GM23338 (cell line): ENCODE measurements around the gene C2orf78. TPM values are rescaled to one million over a fixed set of nuclear protein-coding genes. Genes with fewer than 3 reads are reported as not detected.

Source experiments
- ATAC-seq: fragments of 200-7000 bp; cut with Tn5 transposase; 3 replicates; pipeline ENCODE4 v1.9.1; 2020
- DNase-seq: peaks from one replicate; pipeline ENCODE4 v3.0.0-alpha.2; 2015; ENCODE audit warnings: low spot score
- H2AFZ ChIP-seq: fragments of 200-600 bp; sonication (generic); 2 replicates; pipeline ENCODE4 v1.8.0; 2016; ENCODE audit warnings: antibody characterized with exemption, mild to moderate bottlenecking, moderate library complexity
- H3F3A ChIP-seq: fragments of 200-600 bp; sonication (generic); replicated peaks from 2 replicates; pipeline ENCODE4 v1.8.0; 2017; ENCODE audit warnings: antibody characterized with exemption, mixed run types, low read depth
- H3K27ac ChIP-seq: fragments of 200-600 bp; sonication (generic); 2 replicates; pipeline ENCODE4 v1.6.1; 2016; ENCODE audit warnings: low read depth
- H3K27me3 ChIP-seq: fragments of 200-600 bp; sonication (generic); 2 replicates; pipeline ENCODE4 v1.8.0; 2016; ENCODE audit warnings: mild to moderate bottlenecking, mixed run types, moderate library complexity; ENCODE audit not compliant: insufficient read depth
- H3K36me3 ChIP-seq: fragments of 200-600 bp; sonication (generic); 2 replicates; pipeline ENCODE4 v1.8.0; 2016; ENCODE audit warnings: mild to moderate bottlenecking; ENCODE audit not compliant: insufficient read depth
- H3K4me1 ChIP-seq: fragments of 200-600 bp; sonication (generic); 2 replicates; pipeline ENCODE4 v1.8.0; 2016; ENCODE audit warnings: mild to moderate bottlenecking, moderate library complexity; ENCODE audit not compliant: insufficient read depth
- H3K4me2 ChIP-seq: fragments of 200-600 bp; sonication (generic); 2 replicates; pipeline ENCODE4 v1.7.1; 2017; ENCODE audit warnings: mixed run types
- H3K4me3 ChIP-seq: fragments of 200-600 bp; sonication (generic); 2 replicates; pipeline ENCODE4 v1.6.1; 2016; ENCODE audit warnings: mixed run types
- H3K79me2 ChIP-seq: fragments of 200-600 bp; sonication (generic); replicated peaks from 2 replicates; pipeline ENCODE4 v1.8.0; 2017; ENCODE audit warnings: mild to moderate bottlenecking; ENCODE audit not compliant: insufficient read depth
- H3K9me2 ChIP-seq: fragments of 200-600 bp; sonication (generic); 2 replicates; pipeline ENCODE4 v1.8.0; 2017; ENCODE audit not compliant: insufficient read depth
- H4K20me1 ChIP-seq: fragments of 200-600 bp; sonication (generic); replicated peaks from 2 replicates; pipeline ENCODE4 v1.8.0; 2017; ENCODE audit warnings: mild to moderate bottlenecking; ENCODE audit not compliant: insufficient read depth
- H3K27ac Mint-ChIP-seq: 2 replicates; pipeline ENCODE4 v1.8.0; 2020; ENCODE audit warnings: inconsistent platforms, mild to moderate bottlenecking, moderate library complexity, mixed read lengths
- H3K27me3 Mint-ChIP-seq: 3 replicates; pipeline ENCODE4 v1.8.0; 2022; ENCODE audit warnings: low read depth, mild to moderate bottlenecking, moderate library complexity, mixed read lengths, inconsistent platforms; ENCODE audit not compliant: insufficient read depth, poor library complexity
- H3K36me3 Mint-ChIP-seq: 3 replicates; pipeline ENCODE4 v1.8.0; 2021; ENCODE audit warnings: low read depth, mild to moderate bottlenecking, inconsistent platforms, moderate library complexity, mixed read lengths
- H3K4me1 Mint-ChIP-seq: 3 replicates; pipeline ENCODE4 v1.8.0; 2020; ENCODE audit warnings: mild to moderate bottlenecking, inconsistent platforms, mixed read lengths
- H3K4me3 Mint-ChIP-seq: 3 replicates; pipeline ENCODE4 v1.8.0; 2021; ENCODE audit warnings: moderate library complexity, mild to moderate bottlenecking, inconsistent platforms, mixed read lengths
- H3K9me3 Mint-ChIP-seq: 3 replicates; pipeline ENCODE4 v1.8.0; 2020; ENCODE audit warnings: moderate library complexity, mild to moderate bottlenecking, inconsistent platforms, mixed read lengths
- CREB1 ChIP-seq: fragments of 250-450 bp; sonication (Bioruptor Pico); IDR thresholded peaks from 2 replicates; pipeline ENCODE4 v1.5.0; 2020; ENCODE audit warnings: low read depth, mild to moderate bottlenecking, moderate library complexity
- CTCF ChIP-seq, 2 experiments: fragments of 200-600 bp in 1 of 2; sonication (generic) in 1 of 2; conservative IDR thresholded peaks; 2 replicates each; pipeline versions ENCODE4 v1.5.1 to v1.6.1; 2016 to 2017; ENCODE audit warnings: antibody characterized with exemption in 2 of 2, low read depth in 2 of 2, mild to moderate bottlenecking in 2 of 2, moderate library complexity in 1 of 2
- EZH2 ChIP-seq: fragments of 200-600 bp; sonication (generic); IDR thresholded peaks from one replicate; pipeline ENCODE4 v1.8.0; 2017; ENCODE audit warnings: antibody characterized with exemption, mild to moderate bottlenecking, low read depth; ENCODE audit not compliant: unreplicated experiment
- EZH2phosphoT487 ChIP-seq: fragments of 200-600 bp; sonication (generic); IDR thresholded peaks from one replicate; pipeline ENCODE4 v1.8.1; 2018; ENCODE audit warnings: antibody characterized with exemption; ENCODE audit not compliant: unreplicated experiment
- POLR2AphosphoS5 ChIP-seq: IDR thresholded peaks from 2 replicates; pipeline ENCODE4 v1.6.1; 2016; ENCODE audit warnings: antibody characterized with exemption, low read depth
- STAT1 ChIP-seq: IDR thresholded peaks from one replicate; pipeline ENCODE4 v1.6.1; 2016; ENCODE audit warnings: antibody characterized with exemption; ENCODE audit not compliant: unreplicated experiment
- ZNF462 ChIP-seq: fragments of 250-450 bp; sonication (Bioruptor Pico); IDR thresholded peaks from 2 replicates; pipeline ENCODE4 v1.5.0; 2020; ENCODE audit warnings: mild to moderate bottlenecking, moderate library complexity
- polyA plus RNA-seq: library from polyadenylated mRNA; unstranded; fragments of >200 nt; fragmentation: Nextera tagmentation; extraction: Ambion mirVana; gene quantifications from 2 replicates; pipeline ENCODE4 v1.2.1, GENCODE V29; 2016
- total RNA-seq: library from RNA; depleted of rRNA; stranded (reverse); fragments of >200 nt; shearing (Covaris generic); gene quantifications from 2 replicates; pipeline ENCODE4 v1.2.3, GENCODE V29; 2014

C2orf78 gene
- total and polyA plus RNA-seq, 2 experiments from 2014 or later, result 0.14 to 0.18 TPM

- Histone ChIP-seq H3K27ac (no peak overlapping the region), H2AFZ (no peak overlapping the region), H3K36me3 (peaks cover 42% of the 10 kb centered on the region), H3K79me2 (no peaks in the 10 kb centered on the region), H3K9me2 (no peaks in the 10 kb centered on the region), H3K4me2 (no peak overlapping the region), H3K27me3 (no peaks in the 10 kb centered on the region), H4K20me1 (peaks cover 11% of the 10 kb centered on the region; the same call in 1 of the 2 replicates), H3F3A (no peaks in the 10 kb centered on the region), H3K4me1 (no peaks in the 10 kb centered on the region), H3K4me3 (no peak overlapping the region)
- H3K27ac Mint-ChIP-seq, result no peak overlapping the region
- ATAC-seq, result peak; percentile 86
- TF ChIP-seq CTCF (conservative IDR thresholded peaks at IDR 0.05; ENCODE audit: low read depth in 2 of 2) (peak; percentile 53 to 56), EZH2phosphoT487 (no peak), POLR2AphosphoS5 (no peak), STAT1 (no peak), CREB1 (CRISPR knock-in tag) (no peak), ZNF462 (CRISPR knock-in tag) (no peak), EZH2 (no peak)
- H3K4me1 Mint-ChIP-seq, result no peaks in the 10 kb centered on the region
- no peak overlapping the region for H3K4me3 Mint-ChIP-seq
- peak; percentile 58 for DNase-seq
- H3K9me3 Mint-ChIP-seq, result no peaks in the 10 kb centered on the region
- peaks cover 3% of the 10 kb centered on the region for H3K27me3 Mint-ChIP-seq
- peaks cover 59% of the 10 kb centered on the region for H3K36me3 Mint-ChIP-seq
Measured at GRCh38 chr2:73851274-73851673, 67.3 kb downstream of the C2orf78 start.
